GM18909 (cell line): ENCODE measurements around the gene PSME3IP1.

Source experiments
- ATAC-seq: cut with Tn5 transposase; IDR thresholded peaks from one replicate; pipeline ENCODE4 v1.9.1; 2021; ENCODE audit warnings: mild to moderate bottlenecking; ENCODE audit not compliant: unreplicated experiment, poor library complexity

PSME3IP1 gene

GRCh38 chr16:57172721-57173290 is 13.0 kb downstream of the PSME3IP1 start:
- ATAC-seq = no peak

- no peak for ATAC-seq
Measured at GRCh38 chr16:57169327-57169726, 16.5 kb downstream of the PSME3IP1 start.

GRCh38 chr16:57167953-57168352 is 17.9 kb downstream of the PSME3IP1 start:
- ATAC-seq = no peak

GRCh38 chr16:57167538-57167937 is 18.3 kb downstream of the PSME3IP1 start:
- ATAC-seq = no peak

GRCh38 chr16:57166951-57167350 is 18.9 kb downstream of the PSME3IP1 start:
- ATAC-seq = no peak

- ATAC-seq = no peak
Measured at GRCh38 chr16:57166451-57166850, 19.4 kb downstream of the PSME3IP1 start.

- no peak for ATAC-seq
Measured at GRCh38 chr16:57165938-57166337, 19.9 kb downstream of the PSME3IP1 start.

GRCh38 chr16:57165483-57165882 is 20.4 kb downstream of the PSME3IP1 start:
- no peak for ATAC-seq

- no peak for ATAC-seq
Measured at GRCh38 chr16:57163842-57164241, 22.0 kb downstream of the PSME3IP1 start.

GRCh38 chr16:57159447-57159846 is 26.4 kb downstream of the PSME3IP1 start:
- no peak for ATAC-seq

- ATAC-seq = no peak
Measured at GRCh38 chr16:57157533-57157932, 28.3 kb downstream of the PSME3IP1 start.

- no peak for ATAC-seq
Measured at GRCh38 chr16:57156351-57156703, 29.5 kb downstream of the PSME3IP1 start.

GRCh38 chr16:57155702-57156350 is 30.0 kb downstream of the PSME3IP1 start:
- ATAC-seq = no peak

GRCh38 chr16:57153841-57154240 is 32.0 kb downstream of the PSME3IP1 start:
- no peak for ATAC-seq

- ATAC-seq = no peak
Measured at GRCh38 chr16:57152096-57153093, 33.4 kb downstream of the PSME3IP1 start.

- ATAC-seq = no peak
Measured at GRCh38 chr16:57151369-57151768, 34.5 kb downstream of the PSME3IP1 start.

GRCh38 chr16:57150682-57151330 is 35.0 kb downstream of the PSME3IP1 start:
- ATAC-seq = no peak

- no peak for ATAC-seq
Measured at GRCh38 chr16:57149391-57149790, 36.4 kb downstream of the PSME3IP1 start.

- no peak for ATAC-seq
Measured at GRCh38 chr16:57148481-57148880, 37.4 kb downstream of the PSME3IP1 start.

- no peak for ATAC-seq
Measured at GRCh38 chr16:57147381-57148221, 38.2 kb downstream of the PSME3IP1 start.
